ENCODE results near the gene TEX29.

Gene TEX29

GRCh38 chr13:111289251-111289650, 31.2 kb upstream of the TEX29 start:
- DNase-seq (ENCODE audit: low read depth in 3 of 3, low spot score in 1 of 3) = no peak

- DNase-seq (ENCODE audit: low read depth in 3 of 3, low spot score in 1 of 3) = no peak
Measured at GRCh38 chr13:111291908-111292307, 28.5 kb upstream of the TEX29 start.

- no peak for DNase-seq (ENCODE audit: low read depth in 3 of 3, low spot score in 1 of 3)
Measured at GRCh38 chr13:111292710-111293485, 27.5 kb upstream of the TEX29 start.

DNA sequence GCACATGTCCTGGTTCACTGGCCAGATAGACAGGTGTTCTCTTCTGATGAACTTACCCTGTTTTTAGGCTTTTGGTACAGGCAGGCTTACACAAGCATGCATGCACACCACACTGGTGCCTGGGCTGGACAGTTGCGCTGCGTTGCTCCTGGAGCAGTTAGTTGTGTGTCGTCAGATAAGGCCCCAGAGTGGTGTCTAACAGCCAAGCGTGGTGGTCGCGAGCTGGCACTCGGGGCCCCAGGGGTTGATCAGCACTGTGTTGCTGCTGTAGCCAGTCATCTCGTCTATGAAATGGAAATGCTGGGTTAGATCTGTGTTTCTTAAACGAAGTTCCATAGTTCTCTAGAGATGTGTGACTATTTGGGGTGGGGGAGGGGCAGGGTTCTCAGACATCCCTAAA, 24.6 kb upstream of the TEX29 start:
- DNase-seq (ENCODE audit: low read depth in 3 of 3, low spot score in 1 of 3) = no peak

GRCh38 chr13:111296417-111296816, 24.0 kb upstream of the TEX29 start:
- DNase-seq (ENCODE audit: low read depth in 3 of 3, low spot score in 1 of 3) = no peak

DNA sequence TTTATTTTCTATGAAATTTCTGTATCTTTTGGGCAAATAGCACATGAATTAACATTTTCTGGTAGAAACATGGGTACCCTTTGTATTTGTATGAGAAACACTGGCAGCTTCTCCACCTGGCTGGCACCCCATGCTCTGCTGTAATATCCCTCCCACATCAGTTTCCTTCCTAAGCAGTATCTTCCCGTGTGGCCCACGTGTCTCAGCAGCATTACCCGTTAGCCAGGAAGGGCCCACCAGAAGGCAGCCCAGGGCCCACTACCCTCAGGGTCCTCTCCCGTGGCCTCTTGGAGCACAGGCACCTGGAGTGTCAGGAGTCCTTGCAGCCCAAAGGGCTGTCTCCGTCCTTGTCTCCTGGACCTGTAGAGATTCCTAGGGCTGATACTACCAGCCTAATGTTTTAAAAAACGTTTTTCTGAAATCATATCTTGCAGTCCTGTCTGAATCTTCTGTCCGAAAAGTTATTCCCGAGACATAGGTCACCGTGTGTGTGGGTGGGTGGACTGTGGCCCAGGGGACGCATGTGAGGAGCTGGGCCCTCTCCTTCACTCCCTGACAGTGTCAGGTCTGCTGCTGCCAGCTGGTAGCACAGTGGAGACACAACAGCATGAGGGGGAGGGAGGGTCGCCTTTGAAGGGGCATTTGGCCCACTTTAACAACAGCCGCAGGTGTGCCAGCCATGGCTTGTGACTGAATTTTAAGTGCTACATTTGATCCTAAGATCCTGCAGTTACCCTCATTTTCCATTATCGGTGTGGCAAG, 22.0 kb upstream of the TEX29 start:
- no peak for DNase-seq (ENCODE audit: low read depth in 3 of 3, low spot score in 1 of 3)

GRCh38 chr13:111302045-111302726, 18.3 kb upstream of the TEX29 start:
- no peak for DNase-seq (ENCODE audit: low read depth in 3 of 3, low spot score in 1 of 3)

DNA sequence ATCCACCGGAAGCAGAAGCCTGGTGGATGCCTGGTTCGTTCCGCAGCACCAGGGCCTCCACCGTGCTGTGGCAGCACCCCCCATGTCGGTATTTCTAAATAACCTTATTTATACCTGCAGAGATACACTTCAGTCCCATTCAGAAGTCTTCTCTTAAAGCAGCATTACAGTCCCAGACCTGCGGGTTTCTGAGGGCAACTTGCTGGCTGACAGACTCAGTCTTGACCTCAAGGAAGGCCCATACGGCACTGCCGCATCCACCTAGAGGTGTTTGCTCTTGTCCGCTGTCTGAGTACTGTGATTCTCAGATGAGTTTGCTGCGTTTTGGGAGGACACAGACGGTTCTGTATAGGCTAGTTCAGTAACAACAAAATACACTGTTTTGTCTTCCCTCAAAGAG, 16.9 kb upstream of the TEX29 start:
- DNase-seq (ENCODE audit: low read depth in 3 of 3, low spot score in 1 of 3) = no peak

DNA sequence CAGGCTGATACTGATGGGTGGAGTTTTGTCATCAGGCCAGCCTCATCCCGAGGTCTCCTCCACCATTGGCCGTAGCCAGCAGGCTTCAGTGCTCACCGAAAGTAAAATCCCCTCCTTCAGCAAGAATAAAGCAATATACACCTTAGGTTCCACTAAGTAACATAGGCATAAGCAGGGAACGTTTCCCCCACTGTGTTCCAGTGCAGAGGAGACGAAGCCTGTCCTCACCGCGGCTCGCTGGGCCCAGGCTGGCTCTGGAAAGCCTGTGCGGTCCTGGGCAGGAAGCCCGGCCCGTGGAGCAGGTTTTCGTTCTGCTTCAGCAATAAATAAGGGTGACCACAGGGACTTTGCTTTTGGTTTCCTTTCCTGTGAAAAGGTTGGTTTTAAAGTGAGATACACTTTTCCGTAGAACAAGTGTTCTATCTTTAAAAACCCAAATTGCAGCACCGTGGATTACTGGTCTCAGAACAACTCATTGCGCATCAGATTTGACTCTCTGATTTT, 16.3 kb upstream of the TEX29 start:
- DNase-seq (ENCODE audit: low read depth in 3 of 3, low spot score in 1 of 3) = no peak

GRCh38 chr13:111304603-111305289, 15.7 kb upstream of the TEX29 start:
- no peak for DNase-seq (ENCODE audit: low read depth in 3 of 3, low spot score in 1 of 3)

DNA sequence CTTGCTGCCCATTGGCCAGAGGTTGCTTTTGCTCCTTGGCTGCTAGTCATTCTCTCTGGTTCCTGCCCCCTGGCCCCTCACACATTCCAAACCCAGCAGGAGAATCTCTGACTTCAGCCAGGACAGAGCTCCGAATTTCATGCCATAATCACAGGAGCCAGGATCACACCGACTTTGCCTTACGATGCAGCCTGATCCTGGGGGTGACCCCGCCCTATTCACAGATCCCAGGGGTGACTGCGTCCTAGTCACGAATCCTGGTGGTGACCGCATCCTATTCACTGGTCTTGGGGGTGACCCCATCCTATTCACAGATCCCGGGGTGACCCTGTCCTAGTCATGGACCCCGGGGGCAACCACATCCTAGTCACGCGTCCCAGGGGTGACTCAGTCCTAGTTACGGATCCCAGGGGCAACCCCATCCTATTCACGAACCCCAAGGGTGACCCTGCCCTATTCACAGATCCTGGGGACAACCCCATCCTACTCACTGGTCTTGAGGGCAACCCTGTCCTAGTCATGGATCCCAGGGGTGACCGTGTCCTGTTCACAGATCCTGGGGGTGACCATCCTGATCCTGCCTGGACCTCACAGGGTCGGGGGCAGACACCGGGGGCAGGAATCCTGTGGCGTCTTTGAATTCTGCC, 7.4 kb upstream of the TEX29 start:
- DNase-seq (ENCODE audit: low read depth in 3 of 3, low spot score in 1 of 3) = no peak

DNA sequence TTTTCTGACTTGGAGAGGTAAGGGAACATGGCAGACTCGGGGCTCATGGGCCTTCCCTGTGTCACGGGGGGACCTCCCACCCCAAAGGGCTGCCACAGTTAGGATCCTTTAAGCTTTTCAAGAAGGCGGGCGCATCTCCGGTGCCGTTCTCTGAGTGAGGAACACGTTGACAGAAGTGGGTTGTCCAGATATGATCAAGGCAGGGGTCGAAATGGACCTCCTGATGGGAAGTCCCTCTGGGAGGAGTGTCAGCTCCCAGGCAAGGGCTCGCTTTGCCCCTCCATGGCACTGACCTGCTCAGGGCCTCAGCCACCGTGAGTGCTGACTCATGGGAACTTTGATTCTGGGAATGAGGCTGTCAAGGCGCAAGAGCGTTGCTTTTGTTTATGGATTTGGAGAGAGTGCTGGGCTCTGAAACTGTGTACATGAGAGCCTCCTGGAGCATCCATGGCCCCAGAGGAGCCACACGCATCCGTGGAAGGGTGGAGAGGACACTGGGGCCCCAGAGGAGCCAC, 6.5 kb upstream of the TEX29 start:
- DNase-seq (ENCODE audit: low read depth in 3 of 3, low spot score in 1 of 3) = no peak

- no peak for DNase-seq (ENCODE audit: low read depth in 3 of 3, low spot score in 1 of 3)
Measured at GRCh38 chr13:111314852-111315251, 5.6 kb upstream of the TEX29 start.

- DNase-seq (ENCODE audit: low read depth in 3 of 3, low spot score in 1 of 3) = no peak
Measured at GRCh38 chr13:111315347-111315995, 5.0 kb upstream of the TEX29 start.

DNA sequence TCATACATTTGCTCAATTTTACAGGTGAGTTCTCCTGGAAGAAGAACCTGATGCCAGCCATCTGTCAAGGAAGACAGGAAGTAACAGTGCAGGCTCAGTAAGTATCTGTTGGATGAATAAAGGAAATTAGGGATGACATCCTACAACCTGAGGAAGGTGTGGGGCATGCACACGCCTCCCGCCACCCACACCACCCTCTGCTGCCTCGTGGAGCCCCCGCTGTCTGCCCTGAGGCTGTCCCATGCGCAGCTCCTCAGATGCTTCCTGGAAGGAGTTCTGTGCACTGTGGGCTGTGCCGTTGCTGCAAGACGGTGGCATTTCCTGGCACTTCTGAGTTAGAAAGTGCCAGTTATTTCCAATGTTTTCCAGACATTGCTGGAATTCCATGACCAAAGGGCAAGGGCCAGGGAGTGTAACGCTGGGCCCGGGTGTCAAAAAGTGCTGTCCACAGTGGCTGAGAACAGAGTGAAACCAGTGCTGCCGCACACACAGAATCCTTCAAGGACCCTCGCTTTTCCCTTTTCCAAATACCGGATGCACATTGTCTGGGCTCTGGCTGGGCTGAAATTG, 4.2 kb upstream of the TEX29 start:
- no peak for DNase-seq (ENCODE audit: low read depth in 3 of 3, low spot score in 1 of 3)

- DNase-seq (ENCODE audit: low read depth in 3 of 3, low spot score in 1 of 3) = no peak
Measured at GRCh38 chr13:111317042-111317550, 3.3 kb upstream of the TEX29 start.

- no peak for DNase-seq (ENCODE audit: low read depth in 3 of 3, low spot score in 1 of 3)
Measured at GRCh38 chr13:111317571-111318345, 2.7 kb upstream of the TEX29 start.

DNA sequence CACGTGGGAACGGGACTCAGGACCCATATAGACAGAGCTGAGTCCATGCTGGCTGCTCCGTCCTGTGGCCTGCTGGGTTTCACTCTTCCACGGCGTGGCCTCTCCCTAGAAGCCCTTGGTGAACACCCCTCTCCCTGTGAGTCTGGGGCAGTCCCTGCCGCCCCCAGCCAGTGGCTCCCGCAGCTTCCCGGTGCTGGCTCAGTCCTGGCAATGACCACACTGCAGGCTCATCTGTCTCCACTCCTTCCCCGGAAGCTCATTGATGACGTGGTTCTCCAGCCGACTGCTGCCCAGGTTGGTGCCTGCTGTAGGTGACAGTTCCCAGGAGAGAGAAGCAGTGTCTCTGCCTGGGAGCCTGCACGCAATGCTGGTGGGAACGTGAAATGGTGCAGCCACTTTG, 2.1 kb upstream of the TEX29 start:
- DNase-seq (ENCODE audit: low read depth in 3 of 3, low spot score in 1 of 3) = no peak

DNA sequence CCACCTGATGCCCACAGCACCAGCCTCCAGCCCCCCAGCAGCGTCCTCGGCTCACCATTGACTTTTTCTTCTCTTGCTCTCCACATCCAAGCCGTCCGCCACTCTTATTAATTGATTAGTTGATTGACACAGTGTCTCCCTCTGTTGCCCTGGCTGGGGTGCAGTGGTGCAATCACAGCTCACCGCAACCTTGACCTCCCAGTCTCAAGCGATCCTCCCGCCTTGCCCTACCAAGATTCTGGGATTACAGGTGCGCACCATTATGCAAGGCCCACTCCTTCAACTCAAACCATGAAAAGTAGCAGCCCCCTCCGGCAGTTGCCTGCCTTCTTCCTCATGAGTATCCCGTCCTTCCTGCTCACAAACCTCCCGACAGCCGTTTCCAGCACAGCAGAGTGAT, 921 bp upstream of the TEX29 start:
- no peak for DNase-seq (ENCODE audit: low read depth in 3 of 3, low spot score in 1 of 3)

All from stimulated activated CD4-positive, alpha-beta T cell treated with anti-CD3 and anti-CD28 coated beads, TNF-alpha, amount 100 ng/mL, for 1 hour (primary cell).